ENCODE results near the gene HCK. TPM values are rescaled to one million over a fixed set of nuclear protein-coding genes. Genes with fewer than 3 reads are reported as not detected.

HCK gene
- total RNA-seq, 1 donor from 2014 or later, result 0.78 TPM

DNA sequence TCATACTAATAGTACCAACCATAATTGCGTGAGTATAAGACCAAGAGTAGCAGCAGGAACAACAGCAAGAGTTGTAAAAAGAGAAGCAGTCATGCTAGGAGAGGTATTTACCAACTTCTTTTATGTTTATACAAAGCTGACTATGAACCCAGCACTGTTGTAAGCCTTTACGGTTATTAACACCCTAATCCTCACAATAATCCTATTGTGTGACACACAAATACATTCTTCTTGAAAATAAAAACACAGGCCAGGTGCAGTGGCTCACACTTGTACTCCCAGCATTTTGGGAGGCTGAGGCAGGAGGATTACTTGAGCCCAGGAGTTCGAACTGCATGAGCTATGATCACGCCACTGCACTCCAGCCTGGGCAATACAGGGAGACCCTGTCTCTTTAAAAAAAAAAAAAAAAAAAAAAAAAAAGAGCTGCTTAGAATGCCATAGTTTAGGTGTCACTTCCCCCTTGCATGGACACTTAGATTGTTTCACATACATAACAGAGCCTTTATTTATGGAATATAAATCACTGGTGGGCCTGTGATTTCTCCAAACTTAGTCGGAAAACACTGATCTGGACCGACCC is 20.2 kb downstream of the HCK start:
- DNase-seq, result no peak
- no peak overlapping the region for H3K27ac Mint-ChIP-seq (ENCODE audit: unreplicated experiment)
- TF ChIP-seq, protein P1, sequence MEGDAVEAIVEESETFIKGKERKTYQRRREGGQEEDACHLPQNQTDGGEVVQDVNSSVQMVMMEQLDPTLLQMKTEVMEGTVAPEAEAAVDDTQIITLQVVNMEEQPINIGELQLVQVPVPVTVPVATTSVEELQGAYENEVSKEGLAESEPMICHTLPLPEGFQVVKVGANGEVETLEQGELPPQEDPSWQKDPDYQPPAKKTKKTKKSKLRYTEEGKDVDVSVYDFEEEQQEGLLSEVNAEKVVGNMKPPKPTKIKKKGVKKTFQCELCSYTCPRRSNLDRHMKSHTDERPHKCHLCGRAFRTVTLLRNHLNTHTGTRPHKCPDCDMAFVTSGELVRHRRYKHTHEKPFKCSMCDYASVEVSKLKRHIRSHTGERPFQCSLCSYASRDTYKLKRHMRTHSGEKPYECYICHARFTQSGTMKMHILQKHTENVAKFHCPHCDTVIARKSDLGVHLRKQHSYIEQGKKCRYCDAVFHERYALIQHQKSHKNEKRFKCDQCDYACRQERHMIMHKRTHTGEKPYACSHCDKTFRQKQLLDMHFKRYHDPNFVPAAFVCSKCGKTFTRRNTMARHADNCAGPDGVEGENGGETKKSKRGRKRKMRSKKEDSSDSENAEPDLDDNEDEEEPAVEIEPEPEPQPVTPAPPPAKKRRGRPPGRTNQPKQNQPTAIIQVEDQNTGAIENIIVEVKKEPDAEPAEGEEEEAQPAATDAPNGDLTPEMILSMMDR (IDR thresholded peaks at IDR 0.05; ENCODE audit: partially characterized antibody, unreplicated experiment), result no peak
- H3K36me3 Mint-ChIP-seq (ENCODE audit: unreplicated experiment), result peaks cover 9% of the 10 kb centered on the region
- peaks cover 7% of the 10 kb centered on the region for H3K4me1 Mint-ChIP-seq (ENCODE audit: low read depth, unreplicated experiment)
- H3K4me3 Mint-ChIP-seq (ENCODE audit: unreplicated experiment), result no peak overlapping the region
- H3K27me3 Mint-ChIP-seq (ENCODE audit: unreplicated experiment), result peaks cover 8% of the 10 kb centered on the region
- H3K9me3 Mint-ChIP-seq (ENCODE audit: unreplicated experiment), result peaks cover 9% of the 10 kb centered on the region

DNA sequence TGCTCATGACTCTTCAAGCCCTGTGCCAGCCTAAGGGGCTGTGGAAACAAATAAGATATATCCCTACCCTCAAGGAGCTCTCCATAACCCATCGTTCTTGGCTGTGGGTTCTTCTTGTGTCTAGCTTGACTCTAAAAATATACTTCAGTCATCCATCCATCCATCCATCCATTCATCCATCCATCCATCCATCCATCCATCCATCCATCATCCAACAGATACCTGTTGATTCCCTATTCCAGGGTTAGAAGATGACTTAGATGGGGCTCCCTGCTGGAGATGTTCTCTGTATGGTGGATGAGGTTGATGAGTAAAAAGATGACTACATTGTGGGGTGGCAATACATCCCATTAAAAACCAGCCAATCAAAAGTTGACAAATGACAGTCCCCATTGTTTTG is 23.5 kb downstream of the HCK start:
- Mint-ChIP-seq H3K27me3 (ENCODE audit: unreplicated experiment) (peaks cover 4% of the 10 kb centered on the region), H3K27ac (ENCODE audit: unreplicated experiment) (no peak overlapping the region), H3K4me1 (ENCODE audit: low read depth, unreplicated experiment) (no peaks in the 10 kb centered on the region)

DNA sequence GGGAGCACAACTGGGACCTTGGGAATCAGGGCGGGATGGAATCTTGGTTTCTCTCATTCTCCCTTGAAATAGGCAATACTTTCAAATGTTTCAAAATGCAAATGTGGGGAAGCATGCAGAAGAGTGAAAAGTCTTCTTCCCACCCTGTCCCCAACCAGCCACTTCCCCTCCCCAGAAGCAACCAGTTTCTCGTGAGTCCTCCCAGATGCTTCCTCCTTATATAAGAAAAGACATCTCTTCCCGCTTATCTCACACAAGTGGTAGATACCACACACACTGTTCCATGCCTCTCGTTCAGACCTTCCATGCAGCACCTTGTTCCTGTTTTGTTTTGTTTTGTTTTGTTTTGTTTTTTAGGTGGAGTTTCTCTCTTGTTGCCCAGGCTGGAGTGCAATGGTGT is 25.1 kb downstream of the HCK start:
- H3K27ac Mint-ChIP-seq (ENCODE audit: unreplicated experiment), result no peak overlapping the region
- H3K27me3 Mint-ChIP-seq (ENCODE audit: unreplicated experiment), result peaks cover 4% of the 10 kb centered on the region
- H3K4me1 Mint-ChIP-seq (ENCODE audit: low read depth, unreplicated experiment), result no peaks in the 10 kb centered on the region
- H3K4me3 Mint-ChIP-seq (ENCODE audit: unreplicated experiment), result no peak overlapping the region
- TF ChIP-seq, protein P1 (IDR thresholded peaks at IDR 0.05; ENCODE audit: partially characterized antibody, unreplicated experiment), result no peak
- no peak for DNase-seq
- peaks cover 10% of the 10 kb centered on the region for H3K9me3 Mint-ChIP-seq (ENCODE audit: unreplicated experiment)
- H3K36me3 Mint-ChIP-seq (ENCODE audit: unreplicated experiment), result peaks cover 9% of the 10 kb centered on the region

More for the DNA sequence above, 23.5 kb downstream of the HCK start:
- TF ChIP-seq, protein P1 (IDR thresholded peaks at IDR 0.05; ENCODE audit: partially characterized antibody, unreplicated experiment), result no peak
- no peak overlapping the region for H3K4me3 Mint-ChIP-seq (ENCODE audit: unreplicated experiment)
- H3K36me3 Mint-ChIP-seq (ENCODE audit: unreplicated experiment), result peaks cover 9% of the 10 kb centered on the region
- peaks cover 8% of the 10 kb centered on the region for H3K9me3 Mint-ChIP-seq (ENCODE audit: unreplicated experiment)
- DNase-seq, result no peak

DNA sequence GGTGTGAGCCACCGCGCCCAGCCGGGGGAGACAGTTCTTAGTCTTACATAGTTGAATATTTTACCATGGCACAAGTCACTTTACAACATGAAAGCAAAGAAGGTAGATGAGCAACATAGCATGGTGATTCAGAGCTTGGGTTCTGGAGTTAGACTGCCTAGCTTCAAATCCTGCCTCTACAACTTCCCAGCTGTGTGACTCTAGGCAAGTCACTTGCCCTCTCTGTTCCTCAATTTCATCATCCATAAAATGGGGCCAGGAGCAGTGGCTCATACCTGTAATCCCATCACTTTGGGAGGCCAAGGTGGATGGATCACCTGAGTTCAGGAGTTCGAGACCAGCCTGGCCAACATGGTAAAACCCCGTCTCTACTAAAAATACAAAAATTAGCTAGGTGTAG is 26.3 kb downstream of the HCK start:
- Mint-ChIP-seq H3K4me3 (ENCODE audit: unreplicated experiment) (no peak overlapping the region), H3K27ac (ENCODE audit: unreplicated experiment) (no peak overlapping the region), H3K36me3 (ENCODE audit: unreplicated experiment) (peaks cover 9% of the 10 kb centered on the region), H3K9me3 (ENCODE audit: unreplicated experiment) (peaks cover 8% of the 10 kb centered on the region), H3K27me3 (ENCODE audit: unreplicated experiment) (peaks cover 5% of the 10 kb centered on the region), H3K4me1 (ENCODE audit: low read depth, unreplicated experiment) (no peaks in the 10 kb centered on the region)
- no peak for DNase-seq
- TF ChIP-seq, protein P1 (IDR thresholded peaks at IDR 0.05; ENCODE audit: partially characterized antibody, unreplicated experiment), result no peak

DNA sequence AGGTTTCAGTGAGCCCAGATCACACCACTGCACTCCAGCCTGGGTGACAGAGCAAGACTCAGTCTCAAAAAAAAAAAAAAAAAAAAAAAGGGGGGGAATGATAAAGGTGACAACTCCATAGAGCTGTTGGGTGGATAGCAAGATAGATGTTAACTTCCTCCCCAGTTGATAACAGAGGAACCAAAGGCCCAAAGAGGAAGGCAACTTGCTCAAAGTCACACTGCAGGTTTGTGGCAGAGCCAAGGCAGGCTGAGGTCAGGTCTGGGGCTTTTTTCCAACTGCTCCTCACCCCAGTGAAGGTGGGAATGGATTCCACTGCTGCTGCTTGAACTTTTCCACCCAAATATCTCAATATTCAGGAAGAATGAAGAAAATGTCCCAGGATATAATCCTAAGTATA is 26.7 kb downstream of the HCK start:
- Mint-ChIP-seq H3K27me3 (ENCODE audit: unreplicated experiment) (peaks cover 6% of the 10 kb centered on the region), H3K36me3 (ENCODE audit: unreplicated experiment) (peaks cover 11% of the 10 kb centered on the region), H3K4me1 (ENCODE audit: low read depth, unreplicated experiment) (no peaks in the 10 kb centered on the region), H3K4me3 (ENCODE audit: unreplicated experiment) (no peak overlapping the region), H3K9me3 (ENCODE audit: unreplicated experiment) (peaks cover 8% of the 10 kb centered on the region), H3K27ac (ENCODE audit: unreplicated experiment) (no peak overlapping the region)
- TF ChIP-seq, protein P1 (IDR thresholded peaks at IDR 0.05; ENCODE audit: partially characterized antibody, unreplicated experiment), result no peak
- DNase-seq, result no peak

All from glutamatergic neuron (in vitro differentiated cells).